Epithelial cell of prostate (primary cell): ENCODE data around the gene MTG1.
A peak's percentile ranks its signal among the peaks of the same experiment; 100 is the strongest.
"Not testable (repeated sequence)": the region's sequence is repeated elsewhere in the genome, so short reads cannot be mapped to it uniquely, and the experiment has no call there.

ENCODE experiments used
- DNase-seq: peaks from one replicate; pipeline ENCODE4 v3.0.0-alpha.2; 2011; ENCODE audit warnings: low read depth, low spot score
- H3K27ac ChIP-seq: fragments of 450-650 bp; 2 replicates; pipeline ENCODE4 v1.5.1; 2017; ENCODE audit warnings: mild to moderate bottlenecking

The MTG1 gene

GRCh38 chr10:133358162-133358924, 35.6 kb upstream of the MTG1 start:
- no peak overlapping the region for H3K27ac ChIP-seq
- DNase-seq = no peak

- DNase-seq = no peak
- H3K27ac ChIP-seq = no peak overlapping the region
Observed at GRCh38 chr10:133358925-133359310, 35.0 kb upstream of the MTG1 start.

- H3K27ac ChIP-seq = no peak overlapping the region
- DNase-seq = no peak
Observed at GRCh38 chr10:133359554-133359971, 34.4 kb upstream of the MTG1 start.

GRCh38 chr10:133359972-133360610, 33.9 kb upstream of the MTG1 start:
- H3K27ac ChIP-seq = no peak overlapping the region
- no peak for DNase-seq

- no peak for DNase-seq
- H3K27ac ChIP-seq = no peak overlapping the region
Observed at GRCh38 chr10:133361227-133361626, 32.7 kb upstream of the MTG1 start.

- no peak overlapping the region for H3K27ac ChIP-seq
- no peak for DNase-seq
Observed at GRCh38 chr10:133361773-133362441, 32.0 kb upstream of the MTG1 start.

- no peak overlapping the region for H3K27ac ChIP-seq
- no peak for DNase-seq
Observed at GRCh38 chr10:133362846-133363245, 31.1 kb upstream of the MTG1 start.

GRCh38 chr10:133364645-133365431, 29.1 kb upstream of the MTG1 start:
- H3K27ac ChIP-seq = no peak overlapping the region
- no peak for DNase-seq

GRCh38 chr10:133365461-133366129, 28.4 kb upstream of the MTG1 start:
- no peak overlapping the region for H3K27ac ChIP-seq
- no peak for DNase-seq

- no peak overlapping the region for H3K27ac ChIP-seq
- DNase-seq = no peak
Observed at GRCh38 chr10:133366130-133366478, 27.9 kb upstream of the MTG1 start.

GRCh38 chr10:133366751-133367150, 27.2 kb upstream of the MTG1 start:
- no peak for DNase-seq
- H3K27ac ChIP-seq = no peak overlapping the region

- H3K27ac ChIP-seq, DNase-seq: not testable (repeated sequence)
Observed at GRCh38 chr10:133367461-133367860, 26.5 kb upstream of the MTG1 start.

GRCh38 chr10:133368153-133368552, 25.8 kb upstream of the MTG1 start:
- H3K27ac ChIP-seq = no peak overlapping the region
- DNase-seq = no peak

GRCh38 chr10:133370030-133370786, 23.7 kb upstream of the MTG1 start:
- DNase-seq = no peak
- no peak overlapping the region for H3K27ac ChIP-seq

- DNase-seq = no peak
- H3K27ac ChIP-seq = no peak overlapping the region
Observed at GRCh38 chr10:133372507-133372906, 21.4 kb upstream of the MTG1 start.

- peak; percentile 27 for DNase-seq
- peak within 1 kb of the TSS; percentile 63 for H3K27ac ChIP-seq
Observed at GRCh38 chr10:133373174-133374090, 20.5 kb upstream of the MTG1 start, which contains the start of gene ECHS1. TSS of gene ECHS1 (minus strand) at chr10:133373354. CDS start at chr10:133373333, 21 bp downstream.

GRCh38 chr10:133375357-133376115, 18.4 kb upstream of the MTG1 start:
- no peak overlapping the region for H3K27ac ChIP-seq
- DNase-seq = no peak

- H3K27ac ChIP-seq, DNase-seq: not testable (repeated sequence)
Observed at GRCh38 chr10:133376183-133376582, 17.8 kb upstream of the MTG1 start.
